ENCODE data around the gene ZNF660.

DNA sequence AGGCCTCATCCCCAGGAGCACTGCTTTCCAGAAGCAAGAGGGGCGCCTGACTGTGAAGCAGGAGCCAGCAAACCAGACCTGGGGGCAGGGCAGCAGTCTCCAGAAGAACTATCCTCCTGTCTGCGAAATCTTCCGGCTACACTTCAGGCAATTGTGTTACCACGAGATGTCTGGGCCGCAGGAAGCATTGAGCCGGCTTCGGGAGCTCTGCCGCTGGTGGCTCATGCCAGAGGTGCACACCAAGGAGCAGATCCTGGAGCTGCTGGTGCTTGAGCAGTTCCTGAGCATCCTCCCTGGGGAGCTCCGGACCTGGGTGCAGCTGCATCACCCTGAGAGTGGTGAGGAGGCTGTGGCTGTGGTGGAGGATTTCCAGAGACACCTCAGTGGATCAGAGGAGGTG lies 27.7 kb upstream of the ZNF660 start:
- TF ChIP-seq EZH2 (optimal IDR thresholded peaks at IDR 0.05; ENCODE audit: low read depth, low read length): no peak
- no peak for TF ChIP-seq CTCF (IDR thresholded peaks at IDR 0.05; ENCODE audit: low read length)
- no peak for TF ChIP-seq EZH2phosphoT487 (IDR thresholded peaks at IDR 0.05; ENCODE audit: low read length)

All from MM.1S (cell line).